ENCODE results near the gene DPM3. TPM values are rescaled to one million over a fixed set of nuclear protein-coding genes. Genes with fewer than 3 reads are reported as not detected.

DPM3 gene
- total and polyA plus RNA-seq, 2 of the 4 experiments (the other 2 are of a cell fraction) = 29.0 to 129 TPM

- H4K91ac ChIP-seq (ENCODE audit: insufficient read depth, low read depth, low read length) = no peak overlapping the region
- intact Hi-C loops (cut with micrococcal nuclease) = loop anchor here (10.0 kb wide), 2 partner anchors 201 to 419 kb away; partner anchors contain the start of genes CKS1B and SHC1
- no peak overlapping the region for H3K23ac ChIP-seq (ENCODE audit: low read depth, low read length)
- H3K4me2 ChIP-seq (ENCODE audit: low read depth, low read length) = peak overlapping the region; percentile 94; the same call in 1 of the 2 replicates
- no peak overlapping the region for H2AFZ ChIP-seq (replicated peaks; ENCODE audit: low read length, poor library complexity)
- ChIA-PET CTCF (interaction anchor here (0.7 to 1.5 kb wide), 2 partner anchors 18 to 32 kb away, joined by 4 to 6 read pairs; partner anchors contain the start of gene THBS3), POLR2A (ENCODE audit: unreplicated experiment) (no interaction called here)
- H3K9me3 ChIP-seq (ENCODE audit: control insufficient read depth, insufficient read depth, low read length) = no peaks in the 10 kb centered on the region
- H3K4me3 ChIP-seq (ENCODE audit: insufficient read depth, low read depth, low read length) = no peak overlapping the region
- H2BK120ac ChIP-seq (ENCODE audit: low read depth, low read length) = no peak overlapping the region
- H3K9ac ChIP-seq (ENCODE audit: low read depth, low read length) = no peak overlapping the region
- peak overlapping the region; percentile 10 to 98; a peak in 2 of 4 replicates for H4K8ac ChIP-seq (ENCODE audit: low read depth in 2 of 2, low read length in 2 of 2)
- no peak overlapping the region for H2AK5ac ChIP-seq (ENCODE audit: low read depth, low read length)
- no peaks in the 10 kb centered on the region for H3K27me3 ChIP-seq (ENCODE audit: control insufficient read depth, insufficient read depth, low read length)
- no peaks in the 10 kb centered on the region for H4K20me1 ChIP-seq (ENCODE audit: insufficient read depth, low read length)
- no TSS peak for BruUV-seq (replicated peaks)
- H3K4me1 ChIP-seq (ENCODE audit: control insufficient read depth, insufficient read depth, low read length) = peaks cover 3% of the 10 kb centered on the region
- H3K36me3 ChIP-seq (ENCODE audit: control insufficient read depth, insufficient read depth, low read length) = peaks cover 34% of the 10 kb centered on the region
- H3K4ac ChIP-seq (ENCODE audit: low read depth, low read length) = peak overlapping the region; percentile 78; the same call in 1 of the 2 replicates
- WGBS, 2 experiments (ENCODE audit: extremely low coverage in 2 of 2, insufficient read length in 1 of 2) = 100% methylated on average over 3 of the region's 12 CpGs; no CpG with 5 or more reads in 1 of the 2 experiments
- in situ Hi-C loops (cut with MboI; ENCODE audit: low sequenced_read_pairs) = no loop called here
- H3K79me1 ChIP-seq (ENCODE audit: low read depth in 1 of 2, low read length in 2 of 2) = peaks cover 0 to 44% of the 10 kb centered on the region in 2 experiments; a peak in 3 of 4 replicates
- H2BK5ac ChIP-seq (ENCODE audit: low read depth, low read length, poor library complexity, severe bottlenecking) = no peak overlapping the region
- TF ChIP-seq MXI1 (IDR thresholded peaks at IDR 0.05; ENCODE audit: borderline replicate concordance, low read depth, low read length) (no peak), RFX5 (IDR thresholded peaks at IDR 0.05; ENCODE audit: low read depth, low read length) (no peak), CEBPB (IDR thresholded peaks at IDR 0.05; ENCODE audit: low read depth, low read length) (no peak), CHD1 (IDR thresholded peaks at IDR 0.05; ENCODE audit: low read depth, low read length) (no peak), FOS (IDR thresholded peaks at IDR 0.05; ENCODE audit: low read depth, low read length) (no peak), SMC3 (IDR thresholded peaks at IDR 0.05; ENCODE audit: low read depth, low read length) (no peak), NFE2L2 (IDR thresholded peaks at IDR 0.05; ENCODE audit: low read depth, low read length) (no peak)
- no peak overlapping the region for H3K18ac ChIP-seq (ENCODE audit: low read depth, low read length)
- dilution Hi-C loops (cut with HindIII; ENCODE audit: low sequenced_read_pairs, unreplicated experiment) = no loop called here
- H3K14ac ChIP-seq (replicated peaks; ENCODE audit: low read depth, low read length) = no peak overlapping the region
- H3K27ac ChIP-seq (ENCODE audit: insufficient read depth, low read length) = no peak overlapping the region
- peak overlapping the region; percentile 96 for H2AK9ac ChIP-seq (replicated peaks; ENCODE audit: low read depth, low read length, poor library complexity)
- no peak overlapping the region for H2BK15ac ChIP-seq (ENCODE audit: low read depth, low read length)
- H3K9me1 ChIP-seq (ENCODE audit: insufficient read depth, low read length) = peaks cover 2% of the 10 kb centered on the region; the same call in 1 of the 2 replicates
- no peak overlapping the region for H3K56ac ChIP-seq (ENCODE audit: extremely low read depth, insufficient read depth, low read length)
- no peak for ATAC-seq (ENCODE audit: low read depth)
- H2BK20ac ChIP-seq (ENCODE audit: low read depth, low read length) = no peak overlapping the region
- no peak overlapping the region for H4K5ac ChIP-seq (ENCODE audit: low read depth, low read length)
- no peak for DNase-seq
These were observed 35.1 kb upstream of the DPM3 start for GRCh38 chr1:155175281-155175926.
